DMS153 treated with DMSO at 0.1 percent for 48 hours (cell line): ENCODE results near the gene SH3GL1.

Source experiments
- DNase-seq: peaks from one replicate; lab custom pipeline; 2025; ENCODE audit not compliant: unreplicated experiment; lab: John Stamatoyannopoulos, UW

SH3GL1 gene

DNA sequence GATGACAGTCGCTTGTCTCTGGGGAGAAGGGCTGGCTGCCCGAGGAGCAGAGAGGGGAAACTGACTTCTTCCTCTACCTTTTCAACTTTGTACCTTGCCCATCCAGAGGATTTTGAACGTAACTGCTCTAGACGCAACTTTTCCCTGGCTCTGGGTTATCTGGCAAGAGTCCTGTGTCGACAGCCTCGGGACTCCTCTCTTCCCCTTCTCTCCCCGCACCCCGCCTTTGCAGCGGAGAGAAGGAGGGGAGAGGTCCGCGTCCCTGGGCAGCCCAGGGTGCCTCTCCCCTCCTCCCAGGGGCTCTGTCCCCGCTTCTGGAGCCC, 574 bp downstream of the SH3GL1 start:
- DNase-seq = no peak

DNA sequence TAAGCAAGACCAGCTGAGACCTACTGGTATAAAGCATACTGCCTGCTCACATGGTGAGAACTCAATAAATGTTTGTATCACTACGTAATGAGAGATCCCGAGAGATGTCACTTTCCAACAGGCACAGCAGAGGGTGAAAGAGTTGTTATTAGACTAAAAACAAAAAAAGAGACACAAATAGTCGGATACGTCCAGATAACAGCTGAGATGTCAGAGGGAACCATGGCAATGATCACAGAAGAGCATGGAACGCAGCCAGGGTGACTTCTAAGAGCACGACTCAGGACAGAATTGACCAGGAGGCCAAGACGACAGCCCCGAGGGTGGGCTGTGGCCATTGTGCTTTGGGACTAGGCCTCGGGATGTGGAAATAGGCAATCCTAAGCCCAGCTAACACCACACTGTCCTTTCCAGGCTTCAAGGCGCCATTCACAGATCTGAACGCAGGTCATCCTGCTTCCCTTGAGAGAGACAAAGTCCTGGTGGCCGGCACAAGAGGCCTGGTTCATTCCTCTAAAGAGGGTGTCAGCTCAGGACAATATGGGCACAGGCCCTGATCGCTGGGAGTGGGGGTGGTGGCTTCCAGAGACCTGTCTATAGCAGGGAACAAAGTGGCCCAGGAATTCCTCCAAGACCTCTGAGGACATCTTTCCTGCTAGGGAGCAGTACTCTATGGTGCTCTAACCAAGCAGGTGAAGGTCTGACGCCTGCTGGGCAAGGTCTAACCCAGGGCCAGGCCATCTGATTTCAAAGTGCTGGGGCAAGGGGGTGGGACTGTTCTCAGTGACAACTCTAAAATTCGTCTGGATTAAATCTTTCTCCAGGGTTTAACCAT, 3.2 kb downstream of the SH3GL1 start:
- DNase-seq = no peak

DNA sequence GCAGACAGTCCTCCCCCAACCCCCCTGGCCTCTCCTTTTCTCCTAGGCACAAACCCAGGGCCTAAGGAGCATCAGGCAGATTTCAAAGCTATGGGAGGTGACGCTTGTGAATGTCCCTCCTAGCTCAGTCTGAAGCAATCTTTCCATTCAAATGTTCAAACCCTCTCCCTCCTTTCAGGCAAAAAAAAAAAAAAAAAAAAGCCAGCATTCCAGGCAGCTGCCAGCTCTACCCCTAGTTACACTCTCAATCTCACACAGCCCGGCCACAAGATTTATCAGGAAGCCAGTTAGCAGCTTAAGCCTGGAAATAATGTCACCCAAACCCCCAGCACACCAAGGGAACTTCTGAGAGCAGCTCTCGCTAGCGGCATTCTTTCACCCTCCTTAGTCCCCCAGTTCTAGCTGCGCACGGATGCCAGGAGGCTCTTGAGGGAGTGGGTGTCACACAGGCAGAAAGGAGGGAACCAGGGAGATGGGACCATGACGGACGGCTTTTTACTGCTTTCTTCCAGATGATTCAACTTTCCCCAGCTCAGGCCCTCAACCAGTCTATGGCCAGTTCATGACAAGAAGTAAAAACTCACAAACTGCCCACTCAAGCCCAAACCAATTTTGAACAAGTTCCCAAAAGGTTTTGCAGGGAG, 6.3 kb downstream of the SH3GL1 start:
- DNase-seq = no peak

DNA sequence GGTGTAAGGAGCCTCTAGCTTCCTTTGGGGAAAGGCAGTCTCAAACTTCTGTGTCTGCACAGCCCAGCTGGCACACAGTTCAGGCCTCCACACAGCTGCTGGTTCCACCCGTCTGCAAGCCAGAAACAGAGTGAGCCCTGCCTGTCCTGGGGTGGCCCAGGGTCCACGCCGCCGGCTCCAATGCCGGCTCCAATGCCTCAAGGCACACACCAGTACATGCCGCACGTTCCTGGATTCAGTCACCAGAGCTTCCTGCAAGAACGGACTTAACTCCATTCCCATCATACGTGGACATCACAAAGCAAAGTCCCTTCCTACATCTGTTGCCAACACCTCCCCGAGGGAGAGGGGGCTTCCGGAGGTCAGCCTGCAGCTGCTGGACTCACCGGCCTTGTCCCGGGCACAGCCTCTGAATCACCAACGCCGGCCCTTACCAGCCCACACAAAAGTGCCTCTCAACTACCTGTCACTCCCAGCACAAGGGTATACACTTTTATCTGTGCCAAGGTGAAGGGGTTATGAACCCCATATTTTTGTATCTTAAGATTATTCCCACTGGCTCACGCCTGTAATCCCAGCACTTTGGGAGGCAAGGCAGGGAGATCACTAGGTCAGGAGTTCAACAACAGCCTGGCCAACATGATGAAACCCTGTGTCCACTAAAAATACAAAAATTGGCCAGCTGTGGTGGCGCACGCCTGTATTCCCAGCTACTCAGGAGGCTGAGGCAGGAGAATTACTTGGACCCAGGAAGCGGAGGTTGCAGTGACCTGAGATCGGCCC, 8.5 kb downstream of the SH3GL1 start:
- no peak for DNase-seq

DNA sequence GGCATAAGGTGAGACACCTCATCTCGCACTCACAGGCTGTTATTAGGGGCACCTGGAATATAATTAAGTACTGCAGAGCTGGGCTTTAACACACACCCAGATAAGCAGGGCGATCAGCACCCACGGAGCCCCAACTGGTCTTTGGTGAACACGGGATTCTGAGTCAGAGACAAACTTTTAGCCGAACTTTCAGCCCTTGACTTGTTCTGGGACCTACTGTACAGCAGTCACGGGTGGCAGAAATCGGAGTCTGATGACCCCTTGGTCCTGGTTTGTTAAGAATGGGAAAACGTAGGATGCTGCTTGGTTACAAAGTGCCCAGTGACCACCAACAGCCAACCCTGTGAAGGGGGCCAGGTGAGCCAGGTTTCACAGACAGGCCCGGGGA, 9.0 kb downstream of the SH3GL1 start:
- no peak for DNase-seq

DNA sequence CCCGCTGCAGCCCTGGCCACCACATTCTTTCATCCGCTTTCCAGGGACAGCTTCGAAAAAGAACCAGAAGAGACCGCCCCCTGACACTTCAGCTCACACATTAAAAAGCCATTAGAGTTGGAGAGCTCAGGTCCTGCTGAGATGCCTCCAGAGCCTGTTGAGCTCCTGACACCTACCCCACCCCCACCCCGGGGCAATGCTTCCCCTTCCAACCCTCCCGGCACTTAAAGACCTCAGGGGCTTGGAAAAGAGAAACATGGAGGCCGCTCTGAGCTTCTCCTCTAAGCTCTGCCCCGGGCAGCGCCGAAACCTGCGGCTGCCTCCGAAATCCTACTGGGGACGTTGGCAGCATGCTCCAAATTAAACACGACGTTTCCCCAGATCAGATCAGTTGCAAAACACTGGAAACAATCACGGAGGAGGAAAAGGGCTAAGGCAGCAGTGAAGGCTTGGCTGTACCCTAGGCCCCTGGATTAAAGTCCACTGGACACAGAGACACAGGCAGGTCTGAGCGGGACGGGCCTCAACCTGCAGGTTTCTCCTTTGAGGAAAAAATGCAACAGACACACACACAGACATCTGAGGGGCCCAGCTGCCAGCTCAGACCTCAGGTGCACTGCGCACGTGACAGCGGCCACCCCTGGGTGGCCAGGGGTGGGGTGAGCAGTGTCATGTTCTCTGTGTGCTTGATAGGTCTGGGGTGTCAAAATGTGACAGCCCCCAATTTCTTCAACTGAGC, 9.6 kb downstream of the SH3GL1 start:
- no peak for DNase-seq

DNA sequence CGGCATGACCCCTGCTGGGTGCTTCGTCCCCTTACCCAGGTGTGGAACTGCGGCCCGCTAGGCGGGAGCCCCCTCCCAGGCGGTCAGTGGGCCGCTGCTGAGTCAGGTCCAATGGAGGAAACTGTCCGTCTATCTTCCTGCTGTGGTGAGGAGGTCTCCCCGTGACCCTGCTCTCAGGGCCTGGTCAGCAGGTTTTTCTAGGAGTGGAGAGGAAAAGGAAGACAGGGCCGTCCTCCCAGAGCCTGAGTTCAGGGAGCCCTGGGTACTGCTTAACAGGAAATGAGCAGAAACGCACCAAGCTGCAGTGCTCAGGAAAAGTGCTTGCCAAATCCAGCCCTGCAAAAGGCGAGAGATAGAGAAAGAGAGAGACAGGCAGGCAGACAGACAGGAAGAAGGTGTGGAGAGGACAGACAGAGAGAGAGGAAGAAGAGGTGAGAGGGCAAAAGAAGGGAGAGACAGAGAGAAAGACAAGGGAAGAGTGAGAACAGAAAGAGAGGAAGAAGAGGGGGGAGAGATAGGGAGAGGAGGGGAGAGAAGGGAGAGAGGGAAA, 10.3 kb downstream of the SH3GL1 start:
- no peak for DNase-seq

DNA sequence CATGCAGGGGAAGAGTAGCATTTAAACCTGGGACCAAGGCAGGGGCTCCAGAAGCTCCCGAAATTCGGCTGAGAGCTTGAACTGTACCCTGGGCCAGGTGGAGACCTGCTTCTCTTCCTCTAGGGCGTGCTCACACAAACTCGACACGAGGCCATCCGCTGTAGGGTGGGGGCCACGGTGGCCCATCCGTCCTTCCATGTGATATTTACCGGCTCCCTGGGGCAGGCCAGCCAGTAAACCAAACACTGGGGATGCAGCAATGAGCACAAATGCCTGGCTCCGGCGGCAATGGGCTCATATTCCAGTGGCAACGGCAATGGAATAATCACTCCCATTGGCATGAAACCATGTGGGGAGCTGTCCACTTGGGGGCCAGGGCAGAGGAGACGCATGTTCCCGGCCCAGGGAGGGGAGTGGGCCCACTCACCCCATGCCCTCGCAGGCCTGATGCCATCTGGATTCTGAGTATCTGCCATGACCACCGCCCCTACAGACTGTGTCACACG, 10.8 kb downstream of the SH3GL1 start:
- no peak for DNase-seq

DNA sequence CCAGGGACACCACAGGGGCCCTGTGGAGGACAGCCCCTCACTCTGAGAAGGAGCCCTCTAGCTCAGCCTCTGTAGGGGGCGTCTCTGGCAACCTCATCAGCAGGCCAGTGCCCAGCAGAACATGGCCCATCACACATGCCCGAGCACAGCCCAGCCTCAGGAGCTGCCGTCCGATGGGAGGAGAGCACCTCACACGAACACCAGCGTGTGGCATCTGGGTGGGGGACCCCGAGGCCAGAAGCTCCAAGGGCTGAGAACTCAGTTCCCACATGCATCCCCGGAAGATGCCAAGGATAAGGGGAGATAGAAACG, 11.3 kb downstream of the SH3GL1 start:
- DNase-seq = no peak

DNA sequence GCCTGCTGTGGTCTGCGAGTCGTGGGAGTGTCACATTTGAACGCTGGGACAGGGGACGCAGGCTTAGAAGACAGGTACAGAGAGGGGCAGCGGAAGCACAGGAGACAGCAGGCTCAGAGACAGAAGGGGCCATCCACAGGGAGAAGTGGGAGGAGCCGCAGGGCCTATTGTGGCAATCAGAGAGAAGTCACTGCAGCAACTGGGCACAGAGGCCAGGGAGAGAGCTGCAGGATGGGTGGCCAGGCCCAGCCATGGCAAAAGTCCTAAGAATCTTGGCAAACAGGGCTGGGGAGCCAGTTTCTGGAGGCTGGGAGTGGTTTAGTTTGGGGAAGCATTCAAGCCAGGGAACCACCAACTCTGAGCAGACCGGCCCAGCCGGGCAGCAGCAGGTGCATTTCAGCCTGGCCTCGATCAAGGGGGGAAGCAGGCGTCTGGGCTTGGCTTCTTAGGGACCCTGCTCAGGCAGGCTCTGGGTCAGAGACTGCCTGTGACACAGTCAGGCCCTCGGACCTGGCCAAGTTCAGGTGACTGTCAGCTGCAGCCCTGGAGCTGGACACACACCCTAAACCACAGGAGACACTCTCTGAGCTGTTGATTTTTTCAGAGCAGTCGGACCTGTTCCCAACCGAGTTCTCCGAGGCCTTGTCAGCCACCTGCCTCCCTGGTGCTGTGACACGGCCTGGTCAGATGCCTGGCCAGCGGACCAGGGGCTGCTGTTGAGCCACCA, 11.8 kb downstream of the SH3GL1 start:
- DNase-seq = no peak

DNA sequence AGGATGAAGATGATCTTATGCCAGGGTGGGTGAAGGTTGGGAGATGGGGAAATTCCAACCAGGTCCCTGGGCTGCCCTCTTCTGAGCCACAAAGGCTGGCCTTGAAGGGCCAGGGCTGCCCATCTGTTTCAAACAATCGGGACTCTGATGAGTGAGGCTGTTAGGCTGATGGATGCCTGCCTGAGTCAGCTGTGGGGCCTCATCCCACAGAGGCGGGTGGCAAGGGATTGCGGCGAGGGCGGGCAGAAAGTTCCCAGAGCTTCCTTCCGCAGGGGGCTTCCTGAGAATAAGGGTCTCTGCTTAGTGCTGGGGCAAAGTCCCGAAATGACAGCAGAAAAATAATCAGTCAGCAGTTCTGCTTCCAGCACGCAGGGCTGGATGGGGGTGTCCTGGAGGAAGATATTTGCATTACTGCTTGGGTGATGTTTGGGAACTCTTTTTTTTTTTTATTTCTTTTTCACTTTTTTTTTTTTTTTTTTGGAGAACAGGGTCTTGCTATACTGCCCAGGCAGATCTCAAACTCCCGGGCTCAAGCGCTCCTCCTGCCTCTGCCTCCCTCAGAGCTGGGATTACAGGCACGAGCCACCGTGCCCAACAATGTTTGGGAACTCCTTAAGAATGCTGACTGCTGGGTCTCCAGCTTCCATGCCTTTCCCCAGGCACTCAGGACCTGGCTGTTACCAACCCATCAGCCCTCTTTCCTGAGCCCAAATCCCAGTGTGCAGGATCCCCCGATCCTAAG, 14.1 kb downstream of the SH3GL1 start:
- no peak for DNase-seq

DNA sequence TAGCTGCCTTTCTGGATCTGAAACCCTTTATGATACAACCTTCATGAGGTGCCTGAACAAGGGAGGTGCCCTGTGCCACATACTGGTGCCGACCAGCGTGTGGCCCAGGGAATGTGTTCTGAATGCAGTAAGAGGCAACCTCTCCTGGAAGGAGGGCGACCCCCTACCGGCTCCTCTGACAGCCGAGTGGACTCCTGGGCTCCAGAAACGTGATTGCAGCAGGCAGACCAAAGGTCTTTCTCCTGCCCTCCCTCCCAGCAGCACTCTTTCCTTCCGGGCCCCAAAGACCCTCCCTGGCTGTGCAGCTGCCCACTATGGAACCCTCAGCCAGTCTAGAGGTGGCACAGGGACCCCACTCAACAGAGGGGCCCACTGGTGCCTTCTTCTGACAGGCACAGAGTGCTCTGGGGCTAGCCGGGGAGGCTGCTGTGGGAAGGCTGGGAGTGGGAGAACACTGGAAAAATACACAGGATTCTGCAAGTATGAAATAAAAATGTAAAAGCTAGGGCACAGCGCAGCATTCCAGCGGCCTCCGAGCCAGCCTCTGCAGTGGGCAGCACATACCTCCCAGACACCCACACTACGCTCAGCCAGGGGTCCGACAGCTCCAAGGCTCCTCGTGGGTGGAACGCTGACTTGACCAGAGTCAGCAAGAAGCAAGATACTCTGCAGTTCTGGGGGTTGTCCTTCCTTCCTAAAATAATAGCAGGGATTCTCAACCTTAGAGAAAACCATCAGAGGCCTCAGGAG, 14.9 kb downstream of the SH3GL1 start:
- no peak for DNase-seq

DNA sequence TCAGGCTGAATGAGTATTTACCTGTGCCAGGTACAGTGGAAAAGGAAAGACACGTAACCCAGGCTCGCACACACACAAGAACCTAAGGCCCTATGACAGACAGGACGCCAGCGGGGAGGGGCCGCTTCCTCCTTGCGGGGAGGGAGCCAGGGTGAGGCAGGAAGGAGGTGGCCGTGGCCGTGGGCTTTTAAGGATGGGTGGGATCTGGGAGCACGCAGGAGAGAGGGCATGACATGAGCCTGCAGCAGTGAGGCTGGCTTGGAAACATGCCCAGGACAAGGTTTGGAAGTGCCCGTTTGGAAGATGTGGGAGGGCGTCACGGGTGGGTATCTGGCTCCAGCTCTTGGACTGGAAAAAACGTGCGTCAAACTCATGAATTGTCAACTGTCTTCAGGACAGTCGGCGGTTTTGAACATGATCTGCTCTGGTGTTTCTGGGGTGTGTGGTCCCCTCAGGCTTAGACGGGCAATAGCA, 20.1 kb downstream of the SH3GL1 start:
- no peak for DNase-seq

DNA sequence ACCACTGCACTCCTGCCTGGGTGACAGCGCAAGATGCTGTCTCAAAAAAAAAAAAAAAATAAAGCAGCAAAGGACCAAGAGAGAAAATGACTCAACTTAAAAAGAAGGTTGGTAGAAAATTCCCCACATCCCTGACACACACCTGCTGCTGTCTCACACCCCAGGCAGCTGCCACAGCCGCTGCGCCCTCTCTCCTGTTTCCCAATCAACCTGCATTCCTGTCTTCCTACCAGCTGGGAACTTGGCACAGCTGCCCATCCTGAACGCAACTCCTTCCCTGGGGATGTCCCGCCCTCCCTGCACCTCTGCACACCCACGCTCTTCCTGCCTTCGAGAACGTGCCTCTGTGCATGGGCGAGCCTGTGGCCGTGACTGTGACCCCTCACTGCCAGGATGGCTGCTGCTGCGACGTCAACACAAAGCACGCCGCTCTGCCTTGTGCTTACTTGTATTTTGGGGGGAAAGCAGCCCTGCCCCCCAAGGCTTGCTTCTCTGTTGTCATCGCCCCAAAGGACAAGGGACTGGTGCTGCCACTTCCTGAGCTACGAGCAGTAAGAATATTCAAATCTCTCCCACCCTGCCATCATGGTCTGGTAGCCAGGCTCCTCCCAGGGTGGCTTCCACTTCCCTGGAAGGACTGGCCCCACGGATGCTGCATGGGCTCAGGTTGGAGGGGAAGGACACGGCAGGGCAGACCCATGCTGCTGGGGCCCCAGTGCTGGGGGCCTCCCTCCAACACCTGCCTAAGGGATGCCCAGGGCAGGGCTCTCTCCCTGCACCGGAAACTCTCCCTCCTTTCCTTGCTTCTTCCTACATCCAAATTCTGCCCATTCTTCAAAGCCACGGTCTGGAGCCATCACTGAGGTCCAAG, 20.7 kb downstream of the SH3GL1 start:
- DNase-seq = no peak

DNA sequence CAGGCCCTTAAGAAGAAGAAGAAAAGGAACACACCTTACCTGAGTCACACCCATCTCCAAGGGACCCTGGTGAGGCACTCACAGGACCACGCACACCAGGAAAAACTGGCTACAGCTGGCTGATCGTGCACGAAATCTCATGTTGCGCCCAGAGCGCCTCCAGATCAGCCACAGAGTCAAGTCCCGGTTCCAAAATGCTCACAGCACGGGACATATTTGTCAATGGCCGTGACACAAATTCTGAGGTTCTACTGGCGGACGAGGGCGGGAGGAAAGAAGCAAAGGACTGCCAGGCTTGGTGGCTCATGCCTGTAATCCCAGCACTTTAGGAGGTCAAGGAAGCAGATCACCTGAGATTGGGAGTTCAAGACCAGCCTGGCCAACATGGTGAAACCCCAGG, 21.5 kb downstream of the SH3GL1 start:
- no peak for DNase-seq

DNA sequence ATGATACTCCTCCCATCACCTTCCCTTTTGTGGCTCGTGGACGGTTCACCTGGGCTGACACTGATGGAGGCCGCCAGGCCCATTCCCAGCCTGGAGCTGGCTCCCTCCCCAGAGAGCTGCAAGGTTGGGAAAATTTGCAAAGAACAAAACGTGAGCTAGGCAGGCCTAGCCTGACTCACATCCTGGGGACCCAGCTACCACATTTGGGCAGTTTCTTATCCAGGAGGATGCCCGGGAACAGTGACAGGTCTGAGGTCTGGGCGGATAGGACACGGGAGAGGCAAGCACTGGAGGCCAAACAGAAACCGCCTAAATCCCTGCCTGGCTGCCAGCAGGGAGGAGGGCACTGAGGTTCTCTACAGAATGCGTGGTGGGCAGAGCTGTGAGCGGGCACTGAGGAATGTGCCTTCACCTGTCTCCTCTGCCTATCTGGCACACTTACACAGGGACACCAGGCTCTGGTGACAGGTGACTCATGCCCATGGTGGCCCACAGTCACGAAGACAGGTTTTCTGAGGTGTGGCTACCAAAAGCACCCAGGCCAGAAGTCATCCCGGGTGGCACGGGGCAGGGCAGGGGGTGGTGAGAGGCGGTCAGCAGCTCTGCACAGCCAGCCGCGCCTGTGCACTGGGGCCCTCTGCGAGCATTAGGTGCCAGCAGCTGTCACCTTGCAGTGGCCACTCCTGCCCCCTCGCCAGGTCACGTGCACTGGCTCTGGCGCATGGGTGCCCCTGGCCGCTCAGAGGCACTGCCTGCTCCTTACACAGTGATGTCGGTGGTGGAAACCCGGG, 23.2 kb downstream of the SH3GL1 start:
- DNase-seq = no peak

DNA sequence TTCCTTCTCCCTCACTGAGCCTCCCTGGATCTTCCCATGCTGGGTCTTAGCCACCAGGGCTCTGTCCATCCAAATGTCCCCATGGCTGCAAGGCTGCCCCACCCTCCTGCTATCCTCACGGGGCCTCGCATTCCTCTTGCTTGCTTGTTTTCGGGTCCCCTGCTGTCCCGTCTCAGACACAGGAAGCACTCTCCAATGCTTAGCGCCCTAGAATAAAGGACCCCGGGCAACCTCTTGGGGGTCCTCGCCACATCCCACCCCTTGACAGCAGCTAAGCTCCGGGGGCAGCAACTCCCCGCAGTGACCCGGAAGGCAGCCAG, 23.7 kb downstream of the SH3GL1 start:
- DNase-seq = no peak
